GM20000 (cell line): ENCODE results near the gene MICAL2.

Source experiments
- DNase-seq: peaks from one replicate; pipeline ENCODE4 v3.0.0; 2012; ENCODE audit warnings: low spot score
- TF ChIP-seq, protein P1 (sequence below): IDR thresholded peaks from 2 replicates; pipeline ENCODE4 v1.5.1; 2012; ENCODE audit warnings: mild to moderate bottlenecking, control low read depth; ENCODE audit errors: extremely low read depth, missing control alignments

Gene MICAL2

DNA sequence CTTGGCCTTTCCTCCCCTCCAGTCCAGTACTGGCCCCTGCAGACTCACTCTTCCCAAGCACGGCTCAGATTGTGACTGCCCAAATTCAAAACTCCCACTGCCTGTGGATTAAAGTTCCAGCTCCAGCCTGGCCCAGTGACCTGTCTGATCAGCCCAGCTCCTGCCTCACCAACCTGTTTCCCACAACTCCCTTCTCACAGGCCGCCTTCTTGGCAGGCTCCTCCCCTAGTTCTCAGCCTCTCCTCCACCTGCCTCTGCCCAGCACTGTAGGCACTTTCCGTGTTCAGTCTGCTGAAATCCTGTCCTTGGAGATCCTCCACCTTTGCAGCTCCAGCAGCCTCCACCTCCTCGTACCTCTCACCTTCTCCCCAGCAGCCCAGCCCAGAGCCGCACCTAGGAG lies 68.6 kb downstream of the MICAL2 start:
- TF ChIP-seq, protein P1, sequence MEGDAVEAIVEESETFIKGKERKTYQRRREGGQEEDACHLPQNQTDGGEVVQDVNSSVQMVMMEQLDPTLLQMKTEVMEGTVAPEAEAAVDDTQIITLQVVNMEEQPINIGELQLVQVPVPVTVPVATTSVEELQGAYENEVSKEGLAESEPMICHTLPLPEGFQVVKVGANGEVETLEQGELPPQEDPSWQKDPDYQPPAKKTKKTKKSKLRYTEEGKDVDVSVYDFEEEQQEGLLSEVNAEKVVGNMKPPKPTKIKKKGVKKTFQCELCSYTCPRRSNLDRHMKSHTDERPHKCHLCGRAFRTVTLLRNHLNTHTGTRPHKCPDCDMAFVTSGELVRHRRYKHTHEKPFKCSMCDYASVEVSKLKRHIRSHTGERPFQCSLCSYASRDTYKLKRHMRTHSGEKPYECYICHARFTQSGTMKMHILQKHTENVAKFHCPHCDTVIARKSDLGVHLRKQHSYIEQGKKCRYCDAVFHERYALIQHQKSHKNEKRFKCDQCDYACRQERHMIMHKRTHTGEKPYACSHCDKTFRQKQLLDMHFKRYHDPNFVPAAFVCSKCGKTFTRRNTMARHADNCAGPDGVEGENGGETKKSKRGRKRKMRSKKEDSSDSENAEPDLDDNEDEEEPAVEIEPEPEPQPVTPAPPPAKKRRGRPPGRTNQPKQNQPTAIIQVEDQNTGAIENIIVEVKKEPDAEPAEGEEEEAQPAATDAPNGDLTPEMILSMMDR = no peak
- DNase-seq = no peak

DNA sequence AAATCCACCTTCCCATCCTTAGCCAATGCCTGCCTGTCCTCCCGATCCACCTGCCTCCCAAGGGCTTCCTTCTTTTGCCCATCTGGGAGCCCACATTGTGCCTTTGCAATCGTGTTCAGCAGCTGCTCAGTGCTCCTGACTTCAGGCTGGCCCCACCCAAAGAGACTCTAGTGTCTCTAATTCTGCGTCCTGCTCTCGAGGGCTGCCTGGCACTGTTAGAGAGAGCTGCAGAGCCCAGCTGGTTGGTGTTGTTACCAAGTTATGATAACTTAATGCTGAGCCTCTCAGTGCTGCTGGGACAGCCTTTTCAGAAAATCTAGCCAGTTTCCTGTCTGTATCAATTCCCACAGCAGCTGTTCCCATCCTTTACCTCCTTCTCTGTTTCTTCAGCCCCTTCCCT lies 69.1 kb downstream of the MICAL2 start:
- TF ChIP-seq, protein P1 = no peak
- DNase-seq = no peak

DNA sequence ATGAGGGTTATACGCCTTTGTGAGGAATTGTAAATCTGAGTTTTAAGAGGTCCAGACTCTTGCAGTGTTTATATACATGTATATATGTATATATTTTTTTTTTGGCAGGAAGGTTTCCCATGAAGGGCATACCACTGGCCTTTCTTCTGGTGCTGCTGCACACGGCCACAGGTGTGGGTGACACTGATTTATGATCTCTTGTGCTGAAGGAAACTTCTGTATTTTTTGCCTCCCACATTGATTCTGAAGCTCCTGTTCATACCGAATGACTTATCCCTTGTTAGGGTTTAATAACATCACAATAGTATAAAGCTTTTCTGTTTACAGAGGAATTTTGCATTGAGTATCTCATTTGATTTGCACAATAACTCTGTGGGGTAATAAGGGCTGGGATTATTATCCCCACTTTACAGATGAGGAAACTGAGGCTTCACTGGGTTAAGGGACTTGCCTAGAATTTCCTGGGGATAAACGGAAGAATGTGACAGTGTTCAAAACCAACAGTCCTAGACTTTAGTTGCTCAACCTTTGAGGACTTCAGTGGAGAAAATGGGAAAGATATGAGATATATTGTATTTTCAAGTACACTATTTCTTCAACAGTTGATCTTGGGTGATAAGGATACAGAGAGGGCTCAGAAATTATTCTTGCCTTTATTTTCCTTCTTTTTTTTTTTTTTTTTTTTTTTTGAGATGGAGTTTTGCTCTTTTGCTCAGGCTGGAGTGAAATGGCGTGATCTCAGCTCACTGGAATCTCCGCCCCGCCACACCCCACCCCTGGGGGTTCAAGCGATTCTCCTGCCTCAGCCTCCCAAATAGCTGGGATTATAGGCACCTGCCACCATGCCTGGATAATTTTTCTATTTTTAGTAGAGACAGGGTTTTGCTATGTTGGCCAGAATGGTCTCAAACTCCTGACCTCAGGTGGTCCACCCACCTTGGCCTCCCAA lies 70.1 kb downstream of the MICAL2 start:
- TF ChIP-seq, protein P1 = no peak
- no peak for DNase-seq

DNA sequence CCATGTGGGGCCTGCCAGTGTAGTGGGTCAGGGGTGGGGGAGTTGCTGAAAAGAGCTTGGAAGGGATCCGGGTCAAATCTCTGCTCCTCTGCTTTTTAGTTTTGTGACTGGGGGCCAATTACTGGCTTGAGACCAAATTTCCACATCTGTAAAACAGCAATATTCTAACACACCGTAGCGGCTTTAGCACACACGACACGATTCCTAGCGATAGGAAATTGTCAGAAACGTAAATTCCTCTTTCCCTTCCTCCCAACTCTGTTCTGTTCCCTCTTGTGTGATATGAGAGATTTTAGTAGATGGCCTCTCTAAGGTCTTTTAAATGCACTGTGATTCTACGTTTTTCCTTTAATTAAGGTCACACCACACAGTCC lies 71.9 kb downstream of the MICAL2 start:
- TF ChIP-seq, protein P1 = no peak
- DNase-seq = no peak

DNA sequence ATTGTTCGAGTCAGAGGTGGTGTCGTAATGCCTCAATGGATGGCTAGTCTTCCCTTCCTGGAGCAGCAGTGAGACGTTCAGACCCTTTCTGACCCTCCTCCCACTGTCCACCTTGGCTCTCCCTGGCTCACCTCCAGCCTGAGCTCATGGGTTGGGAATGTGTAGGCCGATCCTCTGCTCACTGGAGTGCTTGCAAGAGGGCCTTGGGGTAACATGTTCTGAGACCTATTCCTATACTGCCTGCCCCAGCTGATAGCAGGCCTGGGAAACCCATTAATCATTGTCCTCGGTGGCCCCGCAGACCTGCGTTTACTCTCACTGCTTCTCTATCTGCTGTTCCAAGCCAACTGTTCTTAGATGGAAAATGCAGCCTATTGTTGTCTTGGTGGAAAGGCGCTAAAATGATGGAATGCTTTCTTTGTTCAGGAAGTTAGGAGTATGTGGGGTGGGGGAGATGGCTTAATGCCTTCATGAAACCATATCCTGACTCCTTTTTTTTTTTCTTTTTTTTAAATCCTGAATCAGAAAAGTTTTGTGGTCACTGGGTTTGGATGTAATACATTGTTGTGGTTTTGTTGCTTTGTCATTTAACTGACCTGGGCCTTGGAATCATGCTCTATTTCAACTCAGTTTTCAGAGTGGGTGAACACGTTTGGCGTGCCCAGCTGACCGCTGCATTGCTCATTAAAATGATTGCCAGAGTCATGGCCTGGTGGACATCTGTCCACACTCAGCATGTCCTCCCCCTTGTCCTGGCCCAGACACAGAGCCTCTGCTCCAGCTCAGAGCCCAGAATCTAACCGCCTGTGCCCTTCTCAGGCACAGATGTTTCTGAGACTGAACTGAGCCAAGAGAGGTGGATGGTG lies 72.5 kb downstream of the MICAL2 start:
- no peak for DNase-seq
- TF ChIP-seq, protein P1 = no peak

DNA sequence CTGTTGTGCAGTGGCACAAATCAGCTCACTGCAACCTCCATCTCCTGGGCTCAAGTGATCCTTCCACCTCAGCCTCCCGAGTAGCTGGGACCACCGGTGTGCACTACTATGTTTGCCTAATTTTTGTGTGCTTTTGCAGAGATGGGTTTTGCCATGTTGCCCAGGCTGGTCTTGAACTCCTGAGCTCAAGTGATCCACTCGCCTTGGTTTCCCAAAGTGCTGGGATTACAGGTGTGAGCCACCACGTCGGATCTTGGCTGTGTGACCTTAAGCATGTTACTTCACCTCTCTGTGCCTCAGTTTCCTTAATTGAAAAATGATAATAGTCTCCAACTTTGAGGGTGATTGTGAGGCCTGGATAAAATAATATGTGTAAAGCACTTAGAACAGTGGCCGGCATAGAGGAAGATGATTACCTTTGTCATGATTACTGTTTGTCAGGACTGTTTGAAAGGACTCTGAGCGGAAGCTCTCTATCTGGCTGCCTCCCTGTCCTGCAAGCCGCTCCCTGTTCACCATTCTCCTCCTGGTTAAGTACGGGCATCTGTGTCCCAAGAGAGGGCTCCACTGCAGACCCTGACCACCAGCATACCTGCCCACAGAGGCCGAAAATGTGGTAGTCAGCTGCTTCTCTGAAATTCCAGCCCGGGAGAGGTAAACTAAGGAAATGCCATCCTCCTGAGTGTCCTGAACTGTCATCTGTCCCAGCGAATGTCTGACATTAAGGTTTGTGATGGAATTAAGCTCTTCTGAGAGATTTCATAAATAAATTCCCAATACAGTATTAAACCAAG lies 73.6 kb downstream of the MICAL2 start:
- TF ChIP-seq, protein P1 = no peak
- no peak for DNase-seq
